ENCODE results near the gene CD2. TPM values are rescaled to one million over a fixed set of nuclear protein-coding genes. Genes with fewer than 3 reads are reported as not detected.

Gene CD2
- total RNA-seq, 1 donor, result not detected

DNA sequence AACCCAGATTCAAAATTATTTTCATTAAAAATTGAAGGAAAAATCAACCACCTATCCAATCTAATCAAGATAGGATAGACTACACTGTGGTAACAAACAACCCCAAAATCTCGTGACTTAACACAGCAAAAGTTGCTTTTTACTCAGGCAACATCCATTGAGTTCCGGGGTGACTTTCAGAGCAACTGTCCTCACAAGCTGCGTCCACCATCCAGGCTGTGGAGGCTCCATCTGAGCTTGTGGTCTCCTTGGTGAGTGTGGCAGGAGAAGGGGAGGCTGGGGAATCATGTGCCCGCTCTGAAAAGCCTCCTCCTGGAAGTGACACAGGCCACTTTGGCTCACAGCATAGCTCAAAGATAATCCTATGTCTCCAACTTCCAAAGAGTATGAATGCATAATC, 52.4 kb downstream of the CD2 start:
- no peak for TF ChIP-seq CTCF (IDR thresholded peaks at IDR 0.05; ENCODE audit: insufficient read depth, low read depth, low read length)
- H3K4me3 ChIP-seq (ENCODE audit: low read depth, low read length), result no peak overlapping the region
- no peak for DNase-seq (ENCODE audit: low read depth)

DNA sequence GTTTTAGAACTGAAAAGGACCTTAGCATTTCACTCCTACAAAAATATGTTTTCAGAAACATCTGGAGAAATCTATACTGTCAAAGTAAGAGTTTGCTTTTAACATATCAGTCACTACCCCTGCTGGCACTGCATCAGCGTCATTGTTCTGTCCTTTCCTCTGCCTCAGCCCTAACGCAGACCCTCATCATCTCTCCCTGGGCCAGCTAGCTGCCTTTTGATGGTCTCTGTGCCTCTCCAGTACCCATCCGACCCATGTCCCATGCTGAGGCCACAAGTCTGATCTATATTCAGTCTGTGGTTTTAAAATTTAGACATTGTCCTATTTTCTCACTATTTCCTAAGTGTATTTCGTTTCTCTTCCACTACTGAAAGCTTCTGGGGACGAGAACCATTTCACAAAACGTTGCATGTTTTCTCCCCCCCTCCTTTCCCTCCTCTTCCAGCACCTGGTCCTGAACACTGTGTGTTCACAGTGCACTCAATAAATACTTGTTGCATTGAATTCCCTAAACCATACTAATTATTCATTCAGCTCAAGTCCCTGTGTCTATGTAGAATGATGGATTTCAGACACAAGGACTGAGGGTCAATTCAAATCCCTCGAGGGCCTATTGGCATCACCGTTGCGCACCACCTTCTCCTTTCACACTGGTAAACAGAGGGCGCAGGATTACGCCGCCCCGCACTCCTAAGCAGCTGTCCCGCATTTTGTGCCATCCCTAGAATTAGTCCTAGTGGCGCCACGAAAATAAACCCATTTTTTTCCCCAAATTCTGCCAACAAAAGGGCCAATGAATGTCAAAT, 53.4 kb downstream of the CD2 start:
- DNase-seq (ENCODE audit: low read depth), result no peak
- TF ChIP-seq CTCF (IDR thresholded peaks at IDR 0.05; ENCODE audit: insufficient read depth, low read depth, low read length), result no peak
- no peak overlapping the region for H3K4me3 ChIP-seq (ENCODE audit: low read depth, low read length)

DNA sequence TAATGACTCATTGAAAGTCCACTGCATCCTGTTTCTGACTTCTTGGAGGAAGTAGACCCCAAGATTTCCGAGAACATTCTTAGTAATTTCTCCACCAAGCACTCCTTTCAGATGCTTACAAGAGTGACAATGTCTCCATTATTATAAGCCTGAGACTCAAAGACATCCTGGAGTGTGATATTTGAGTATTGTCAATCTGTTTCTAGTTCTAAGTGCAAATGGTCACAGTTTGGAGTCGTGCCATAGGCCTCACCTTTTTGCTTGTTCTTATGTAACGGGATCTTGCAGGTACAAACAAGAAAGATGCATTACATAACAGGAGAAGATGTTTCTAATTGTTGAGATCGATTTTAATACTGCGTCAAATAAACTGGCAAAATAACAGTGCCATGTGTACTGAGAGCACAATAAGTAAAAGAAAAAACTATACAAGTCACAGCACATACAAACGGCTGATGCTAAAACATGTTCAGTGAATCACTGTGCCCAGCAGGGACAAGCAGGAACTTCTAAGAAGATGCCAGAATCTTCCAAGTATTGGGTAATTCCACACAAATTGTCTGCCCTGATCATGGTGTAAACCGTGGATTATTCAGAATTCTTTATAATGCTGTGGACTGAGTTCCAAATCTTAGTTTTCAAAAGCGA, 54.1 kb downstream of the CD2 start:
- TF ChIP-seq CTCF (IDR thresholded peaks at IDR 0.05; ENCODE audit: insufficient read depth, low read depth, low read length), result no peak
- H3K4me3 ChIP-seq (ENCODE audit: low read depth, low read length), result no peak overlapping the region
- no peak for DNase-seq (ENCODE audit: low read depth)

DNA sequence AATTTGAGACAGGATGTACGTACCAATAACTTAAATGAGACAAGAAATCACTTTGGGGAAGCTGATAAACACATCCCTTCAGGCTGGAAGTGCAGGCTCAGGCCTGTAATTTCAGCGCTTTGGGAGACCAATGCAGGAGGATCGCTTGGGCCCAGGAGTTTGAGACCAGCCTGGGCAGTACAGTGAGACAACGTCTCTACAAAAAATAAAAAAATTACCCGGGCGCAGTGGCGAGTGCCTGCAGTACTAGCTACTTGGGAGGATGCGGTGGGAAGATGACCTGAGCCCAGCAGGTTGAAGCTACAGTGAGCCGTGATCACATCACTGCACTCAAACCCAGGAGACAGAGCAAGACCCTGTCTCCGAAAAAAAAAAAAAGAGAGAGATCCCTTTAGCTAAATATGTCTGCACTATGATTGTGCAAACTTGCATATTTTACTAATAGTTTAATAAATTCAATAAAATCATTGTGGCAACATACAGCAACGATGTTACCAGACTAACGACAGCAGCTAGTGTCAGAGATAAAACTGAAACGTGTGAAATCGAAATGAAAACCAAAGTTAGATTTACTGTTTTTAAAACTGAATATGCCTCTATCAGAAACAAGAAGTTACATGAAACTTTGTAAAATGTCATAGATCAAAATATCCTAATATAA, 54.7 kb downstream of the CD2 start:
- no peak for TF ChIP-seq CTCF (IDR thresholded peaks at IDR 0.05; ENCODE audit: insufficient read depth, low read depth, low read length)
- no peak for DNase-seq (ENCODE audit: low read depth)
- no peak overlapping the region for H3K4me3 ChIP-seq (ENCODE audit: low read depth, low read length)

DNA sequence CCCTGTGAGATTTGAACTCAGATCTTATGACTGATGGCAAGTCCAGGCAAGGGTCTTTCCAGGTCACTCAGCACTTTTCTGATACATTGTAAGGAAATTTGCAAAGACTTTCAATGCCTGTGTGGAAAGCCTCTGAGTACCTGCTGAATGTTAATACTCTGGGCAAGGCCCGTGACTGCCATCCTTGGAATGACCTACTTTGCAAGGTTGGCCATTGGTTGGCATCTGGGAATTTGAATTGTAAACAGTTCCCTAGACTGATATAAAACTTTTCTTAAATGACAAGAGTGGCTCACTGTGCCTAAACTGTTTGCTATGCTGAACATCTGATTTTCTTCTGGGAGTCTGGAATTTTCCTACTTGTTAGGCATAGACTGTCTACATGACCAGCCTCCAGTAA, 57.1 kb downstream of the CD2 start:
- H3K4me3 ChIP-seq (ENCODE audit: low read depth, low read length), result no peak overlapping the region
- no peak for TF ChIP-seq CTCF (IDR thresholded peaks at IDR 0.05; ENCODE audit: insufficient read depth, low read depth, low read length)
- no peak for DNase-seq (ENCODE audit: low read depth)

GRCh38 chr1:116814926-116815723, 60.9 kb downstream of the CD2 start:
- no peak for TF ChIP-seq CTCF (IDR thresholded peaks at IDR 0.05; ENCODE audit: insufficient read depth, low read depth, low read length)
- no peak overlapping the region for H3K4me3 ChIP-seq (ENCODE audit: low read depth, low read length)
- no peak for DNase-seq (ENCODE audit: low read depth)
